NCI-H1930 (cell line): ENCODE measurements around the gene NR6A1.

Experiments used
- DNase-seq, 2 experiments: peaks; one replicate each; lab custom pipeline; 2025; lab: John Stamatoyannopoulos, UW

NR6A1 gene

GRCh38 chr9:124526174-124526573 lies 244.9 kb downstream of the NR6A1 start:
- DNase-seq = no peak

- DNase-seq = no peak
Measured at GRCh38 chr9:124522121-124523098, 248.7 kb downstream of the NR6A1 start.

GRCh38 chr9:124521142-124521541 lies 250.0 kb downstream of the NR6A1 start:
- no peak for DNase-seq

DNA sequence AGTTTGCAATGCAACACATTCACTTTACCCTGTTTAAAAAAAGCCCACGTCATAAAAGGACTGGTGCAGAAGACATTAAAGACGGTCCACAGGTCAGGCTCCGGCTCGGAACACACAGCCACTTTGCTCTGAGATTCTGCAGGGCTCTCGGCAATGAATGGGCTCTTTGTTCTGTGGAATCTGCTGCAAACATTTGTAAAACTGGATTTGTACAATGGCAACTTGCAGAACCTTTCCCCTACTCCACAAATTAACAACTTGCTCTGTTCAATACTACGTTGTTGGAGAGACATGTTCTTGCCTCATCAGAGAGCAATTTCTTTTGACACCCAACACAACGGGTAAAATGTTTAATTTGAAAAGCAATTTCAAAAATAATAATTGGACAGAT lies 250.9 kb downstream of the NR6A1 start:
- DNase-seq = no peak

GRCh38 chr9:124518116-124518515 lies 253.0 kb downstream of the NR6A1 start:
- DNase-seq = no peak

GRCh38 chr9:124517600-124517999 lies 253.5 kb downstream of the NR6A1 start:
- DNase-seq = no peak

DNA sequence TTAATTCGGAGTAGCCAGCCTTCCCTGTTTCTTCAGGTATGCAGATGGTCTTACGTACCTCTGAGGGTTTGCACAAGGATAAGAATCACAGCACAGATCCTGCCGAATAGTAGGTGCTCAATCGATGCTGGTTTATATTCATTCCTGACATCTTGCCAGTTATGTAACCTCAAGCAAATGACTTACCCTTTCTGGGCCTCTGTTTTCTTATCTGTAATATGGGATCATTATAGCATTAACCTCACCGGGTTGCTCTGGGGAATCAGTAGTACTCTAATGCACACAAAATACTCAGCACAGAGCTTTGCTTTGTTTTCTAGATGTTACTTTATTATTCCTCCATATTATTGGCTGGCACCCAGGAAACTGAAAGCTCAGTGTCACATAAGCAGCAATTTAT lies 256.2 kb downstream of the NR6A1 start:
- no peak for DNase-seq

DNA sequence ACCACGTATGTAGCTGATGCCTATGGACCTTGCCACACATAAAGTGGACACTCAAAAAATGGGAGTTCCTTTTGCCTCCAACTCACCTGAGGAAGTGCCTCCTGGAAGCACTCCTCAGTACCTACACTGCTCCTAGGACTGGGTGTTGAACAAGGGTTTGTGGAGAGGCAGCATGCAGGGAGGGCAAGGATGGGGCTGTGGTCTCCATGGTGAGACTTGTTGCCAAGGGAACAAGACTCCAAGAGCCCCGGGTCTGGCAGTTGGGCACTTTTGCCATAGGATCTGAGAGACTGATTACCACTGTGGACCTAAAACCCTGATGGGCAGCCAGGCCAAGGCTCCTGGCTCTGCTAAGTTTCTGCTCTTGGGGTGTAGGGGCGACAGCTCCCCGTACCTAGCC lies 257.0 kb downstream of the NR6A1 start:
- DNase-seq = no peak

GRCh38 chr9:124513376-124513994 lies 257.6 kb downstream of the NR6A1 start:
- no peak for DNase-seq

- DNase-seq = no peak
Measured at GRCh38 chr9:124512806-124513204, 258.3 kb downstream of the NR6A1 start.

- DNase-seq = no peak
Measured at GRCh38 chr9:124511891-124512805, 259.0 kb downstream of the NR6A1 start.

GRCh38 chr9:124511426-124511840 lies 259.7 kb downstream of the NR6A1 start:
- no peak for DNase-seq

DNA sequence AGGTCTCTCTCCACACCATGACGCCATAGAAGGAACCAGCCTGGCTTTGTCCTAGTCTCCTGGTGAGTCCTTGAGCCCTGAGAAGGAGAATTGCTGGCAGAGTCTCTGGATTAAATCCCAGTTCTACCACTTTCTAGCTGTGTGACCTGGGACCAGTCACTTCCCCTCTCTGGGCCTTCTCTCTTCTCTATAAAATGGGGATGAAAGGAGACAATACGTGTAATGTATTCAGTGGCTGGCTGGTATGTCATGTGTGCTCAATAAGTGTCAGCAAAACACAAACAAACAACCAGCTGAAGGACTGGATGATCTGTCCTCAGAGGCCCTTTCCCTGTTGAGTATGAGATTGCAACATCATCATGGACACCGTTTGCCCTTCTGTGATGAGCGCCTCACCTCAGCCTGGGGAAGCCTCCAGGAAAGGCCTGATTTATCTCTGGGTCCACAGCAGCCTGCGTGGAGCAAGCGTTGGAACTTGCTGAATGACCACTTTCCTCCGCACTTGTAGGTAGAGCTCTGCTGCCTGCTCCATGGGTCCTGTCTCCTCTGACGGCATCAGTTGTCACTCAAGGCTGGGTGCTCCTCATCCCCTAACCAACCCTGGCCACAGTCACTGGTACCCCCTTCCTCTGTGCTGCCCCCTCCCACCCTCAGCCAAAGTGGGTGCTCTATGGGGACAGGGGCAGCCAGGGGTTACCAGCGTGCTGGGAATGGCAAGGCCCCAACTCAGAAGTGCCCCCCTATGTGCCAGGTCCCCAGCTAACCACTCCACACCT lies 260.3 kb downstream of the NR6A1 start:
- no peak for DNase-seq

- no peak for DNase-seq
Measured at GRCh38 chr9:124507880-124508423, 263.2 kb downstream of the NR6A1 start.

GRCh38 chr9:124506931-124507879 lies 263.9 kb downstream of the NR6A1 start, which contains the start of gene NR5A1:
NR5A1 (minus strand) TSS chr9:124507399; CDS start chr9:124503395, 4,004 bp downstream.
- no peak for DNase-seq

DNA sequence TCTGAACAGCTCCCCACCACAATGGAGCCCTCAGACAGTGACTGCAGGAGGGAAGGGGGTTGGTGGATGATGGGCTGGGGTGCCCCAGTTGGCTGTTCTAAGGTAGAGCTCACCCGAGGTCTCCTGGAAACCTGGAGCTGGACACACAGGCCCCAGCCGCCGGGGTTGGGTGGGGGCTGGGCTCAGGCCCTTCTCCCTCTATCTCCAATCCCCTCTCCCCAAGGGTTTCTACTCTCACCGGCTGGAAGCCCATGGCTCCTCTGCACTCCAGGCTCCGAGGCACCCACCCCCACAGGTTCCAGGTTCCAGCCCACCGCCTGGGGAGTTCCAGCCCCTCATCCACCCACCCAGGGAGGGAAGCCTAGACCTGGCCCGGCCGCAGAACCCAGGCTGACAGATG lies 264.7 kb downstream of the NR6A1 start:
- DNase-seq = no peak

GRCh38 chr9:124505901-124506346 lies 265.2 kb downstream of the NR6A1 start:
- DNase-seq = no peak

DNA sequence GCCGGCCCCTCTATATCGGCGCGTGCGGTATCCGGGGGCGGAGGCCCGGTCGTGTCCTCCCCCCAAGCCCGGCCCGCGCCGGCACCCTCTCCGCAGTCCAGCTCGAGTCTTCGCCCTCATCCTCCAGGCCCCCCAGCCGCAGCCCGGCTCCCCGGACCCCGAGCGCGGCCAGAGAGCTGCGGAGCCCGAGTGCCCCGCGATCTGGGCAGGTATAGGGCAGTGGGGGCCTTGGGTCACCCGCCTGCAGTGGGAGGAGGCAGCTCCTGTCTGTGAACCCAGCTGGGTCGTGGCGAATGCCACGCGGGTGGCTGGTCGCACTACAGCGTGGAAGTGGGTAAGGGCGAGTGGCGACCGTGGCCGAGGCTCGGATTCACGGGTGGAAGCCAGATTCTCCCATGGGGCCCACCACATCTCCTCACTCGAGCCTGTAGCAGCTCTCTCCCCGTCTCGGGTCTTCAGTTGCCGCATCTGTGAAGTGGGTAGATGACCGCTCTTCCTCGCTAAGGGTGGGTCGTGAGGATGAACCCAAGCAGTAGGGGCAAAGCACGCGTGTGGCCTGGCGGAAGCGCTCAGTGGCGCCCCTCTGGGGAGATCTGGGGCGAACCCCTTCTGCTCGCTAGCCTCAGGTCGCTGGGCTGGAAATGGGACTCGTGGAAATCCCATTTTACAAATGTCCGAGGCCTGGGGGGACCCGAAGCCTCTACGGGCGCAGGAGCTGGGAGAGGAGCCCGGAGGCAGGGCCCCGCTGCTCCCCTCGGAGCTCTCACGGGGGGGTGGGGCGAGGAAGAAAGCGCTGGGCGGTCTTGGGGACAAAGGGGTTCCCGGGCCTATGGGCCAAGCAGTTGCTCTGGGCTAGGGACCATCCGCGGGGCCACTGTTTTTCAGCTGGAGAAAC lies 265.9 kb downstream of the NR6A1 start:
- no peak for DNase-seq

GRCh38 chr9:124504530-124505005 lies 266.5 kb downstream of the NR6A1 start:
- no peak for DNase-seq
